ENCODE data around the gene FAM193A.
"Not testable (repeated sequence)": the region's sequence is repeated elsewhere in the genome, so short reads cannot be mapped to it uniquely, and the experiment has no call there.

Gene FAM193A

DNA sequence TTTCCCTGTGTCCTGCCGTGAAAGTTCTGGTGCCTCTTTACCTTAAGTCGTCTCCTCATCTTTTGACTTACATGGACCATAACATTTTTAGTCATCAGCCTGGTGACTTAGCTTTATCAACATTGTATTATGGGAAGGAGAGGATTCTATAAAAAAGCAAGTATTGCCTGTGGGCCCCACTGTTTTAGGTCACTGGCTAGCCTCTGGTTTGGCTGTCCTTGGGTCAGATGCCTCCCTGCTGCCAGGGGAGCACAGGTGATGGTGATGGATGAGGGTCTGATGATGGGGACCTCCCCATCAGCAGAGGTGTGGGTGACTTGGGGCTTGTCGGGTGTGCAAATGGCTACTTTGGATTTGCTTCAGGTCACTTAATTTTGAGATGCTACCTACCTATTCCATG, 51.8 kb downstream of the FAM193A start:
- TF ChIP-seq, protein P1, sequence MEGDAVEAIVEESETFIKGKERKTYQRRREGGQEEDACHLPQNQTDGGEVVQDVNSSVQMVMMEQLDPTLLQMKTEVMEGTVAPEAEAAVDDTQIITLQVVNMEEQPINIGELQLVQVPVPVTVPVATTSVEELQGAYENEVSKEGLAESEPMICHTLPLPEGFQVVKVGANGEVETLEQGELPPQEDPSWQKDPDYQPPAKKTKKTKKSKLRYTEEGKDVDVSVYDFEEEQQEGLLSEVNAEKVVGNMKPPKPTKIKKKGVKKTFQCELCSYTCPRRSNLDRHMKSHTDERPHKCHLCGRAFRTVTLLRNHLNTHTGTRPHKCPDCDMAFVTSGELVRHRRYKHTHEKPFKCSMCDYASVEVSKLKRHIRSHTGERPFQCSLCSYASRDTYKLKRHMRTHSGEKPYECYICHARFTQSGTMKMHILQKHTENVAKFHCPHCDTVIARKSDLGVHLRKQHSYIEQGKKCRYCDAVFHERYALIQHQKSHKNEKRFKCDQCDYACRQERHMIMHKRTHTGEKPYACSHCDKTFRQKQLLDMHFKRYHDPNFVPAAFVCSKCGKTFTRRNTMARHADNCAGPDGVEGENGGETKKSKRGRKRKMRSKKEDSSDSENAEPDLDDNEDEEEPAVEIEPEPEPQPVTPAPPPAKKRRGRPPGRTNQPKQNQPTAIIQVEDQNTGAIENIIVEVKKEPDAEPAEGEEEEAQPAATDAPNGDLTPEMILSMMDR (IDR thresholded peaks at IDR 0.05; ENCODE audit: low read depth, low read length), result no peak
- DNase-seq (ENCODE audit: low read depth in 2 of 2), result no peak
- H3K4me3 ChIP-seq (replicated peaks in 1 of 2; ENCODE audit: low read depth in 2 of 2, low read length in 2 of 2), result no peak overlapping the region

DNA sequence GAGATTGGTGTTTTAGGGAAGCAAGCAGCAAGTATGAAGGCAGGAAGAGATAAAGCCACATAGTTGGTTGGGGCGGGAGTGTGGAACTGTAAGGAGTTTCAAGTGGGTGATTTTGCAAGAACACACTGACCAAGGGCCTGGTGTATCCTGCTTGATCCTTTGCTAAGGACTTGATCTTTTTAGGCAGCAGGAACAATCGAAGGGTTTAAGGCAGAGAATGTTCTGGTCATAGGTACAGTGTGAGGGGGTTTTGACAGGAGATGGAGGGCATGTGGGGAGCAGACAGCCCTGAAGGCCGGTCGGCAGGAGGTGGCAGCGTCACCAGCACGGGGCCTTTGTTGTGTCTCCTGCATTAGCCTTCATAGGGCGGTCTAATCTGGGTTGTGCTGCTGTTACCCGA, 54.7 kb downstream of the FAM193A start:
- peak; percentile 51 to 77 for DNase-seq (ENCODE audit: low read depth in 2 of 2)
- H3K4me3 ChIP-seq (replicated peaks in 1 of 2; ENCODE audit: low read depth in 2 of 2, low read length in 2 of 2), result no peak overlapping the region
- TF ChIP-seq, protein P1 (IDR thresholded peaks at IDR 0.05; ENCODE audit: low read depth, low read length), result no peak

DNA sequence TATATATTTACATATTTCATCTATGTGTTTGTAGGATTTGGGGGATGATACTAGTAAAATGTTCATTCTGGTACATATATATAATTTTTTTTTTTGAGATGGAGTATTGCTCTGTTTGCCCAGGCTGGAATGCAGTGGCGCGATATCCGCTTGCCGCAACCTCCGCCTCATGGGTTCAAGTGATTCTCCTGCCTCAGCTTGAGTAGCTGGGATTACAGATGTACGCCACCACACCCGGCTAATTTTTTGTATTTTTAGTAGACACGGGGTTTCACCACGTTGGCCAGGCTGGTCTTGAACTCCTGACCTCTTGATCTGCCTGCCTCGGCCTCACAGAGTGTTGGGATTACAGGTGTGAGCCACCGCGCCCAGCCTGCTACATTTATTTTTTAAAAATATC, 55.6 kb downstream of the FAM193A start:
- not testable (repeated sequence) for DNase-seq (ENCODE audit: low read depth in 2 of 2); H3K4me3 ChIP-seq (replicated peaks in 1 of 2; ENCODE audit: low read depth in 2 of 2, low read length in 2 of 2)

DNA sequence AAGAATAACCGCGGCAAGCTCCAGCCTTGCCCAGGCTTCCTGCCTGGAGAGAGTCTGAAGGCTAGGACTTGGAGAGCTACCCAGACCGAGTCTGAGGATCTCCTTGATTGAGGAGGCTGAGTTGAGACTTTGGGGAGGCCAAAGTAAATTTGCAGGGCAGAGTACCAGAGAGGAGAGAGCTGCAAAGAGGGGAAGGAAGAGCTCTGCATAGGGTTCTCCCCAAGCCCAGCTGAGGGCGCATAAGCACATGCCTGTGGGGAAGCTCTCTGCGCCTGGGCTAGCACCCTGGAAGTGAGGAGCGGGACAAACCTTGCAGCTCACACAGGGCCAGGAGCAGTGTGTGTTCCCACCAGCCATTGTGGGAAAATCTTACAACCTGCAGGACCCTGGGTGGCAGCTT, 56.1 kb downstream of the FAM193A start:
- no peak for DNase-seq (ENCODE audit: low read depth in 2 of 2)
- TF ChIP-seq, protein P1 (IDR thresholded peaks at IDR 0.05; ENCODE audit: low read depth, low read length), result no peak
- no peak overlapping the region for H3K4me3 ChIP-seq (replicated peaks in 1 of 2; ENCODE audit: low read depth in 2 of 2, low read length in 2 of 2)

DNA sequence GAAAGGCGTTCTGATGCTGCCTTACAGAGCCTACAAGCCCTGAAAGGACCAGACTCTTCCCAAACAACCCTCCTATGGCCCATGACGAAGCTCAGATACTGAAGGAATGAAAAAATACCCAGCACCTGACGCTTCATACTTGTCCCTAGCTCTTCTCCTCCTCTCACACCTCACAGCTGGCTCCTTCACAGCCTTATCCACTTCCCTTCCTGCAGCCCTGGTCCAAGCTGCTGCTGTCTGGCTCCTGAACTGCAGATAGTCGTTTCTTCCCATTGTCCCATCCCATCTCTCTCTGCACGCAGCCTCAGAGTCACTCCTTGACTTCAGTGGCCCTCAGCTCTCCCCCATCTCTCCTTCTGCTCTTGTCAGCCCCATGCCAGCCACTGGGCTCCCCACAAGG, 56.6 kb downstream of the FAM193A start:
- no peak for DNase-seq (ENCODE audit: low read depth in 2 of 2)
- TF ChIP-seq, protein P1 (IDR thresholded peaks at IDR 0.05; ENCODE audit: low read depth, low read length), result no peak
- H3K4me3 ChIP-seq (replicated peaks in 1 of 2; ENCODE audit: low read depth in 2 of 2, low read length in 2 of 2), result no peak overlapping the region

DNA sequence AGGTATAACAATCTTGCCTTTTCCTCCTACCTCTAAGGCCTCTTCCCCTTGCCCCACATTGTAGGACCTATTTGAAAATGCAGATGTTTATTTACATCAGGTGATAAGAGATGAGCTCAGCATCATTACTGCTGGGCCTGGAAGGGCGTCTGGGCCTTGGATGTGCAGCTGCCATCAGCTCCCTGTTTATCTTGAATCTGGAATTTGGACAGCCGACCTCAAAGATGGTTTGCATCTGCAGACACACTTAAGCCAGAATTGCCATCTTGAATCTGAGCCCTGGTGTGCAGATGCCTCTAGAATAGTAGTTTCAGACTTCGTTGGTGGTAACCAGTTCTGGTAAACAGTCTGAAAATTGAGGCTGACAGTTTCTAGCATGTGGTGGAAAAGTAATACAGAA, 59.0 kb downstream of the FAM193A start:
- no peak overlapping the region for H3K4me3 ChIP-seq (replicated peaks in 1 of 2; ENCODE audit: low read depth in 2 of 2, low read length in 2 of 2)
- no peak for DNase-seq (ENCODE audit: low read depth in 2 of 2)
- TF ChIP-seq, protein P1 (IDR thresholded peaks at IDR 0.05; ENCODE audit: low read depth, low read length), result no peak

DNA sequence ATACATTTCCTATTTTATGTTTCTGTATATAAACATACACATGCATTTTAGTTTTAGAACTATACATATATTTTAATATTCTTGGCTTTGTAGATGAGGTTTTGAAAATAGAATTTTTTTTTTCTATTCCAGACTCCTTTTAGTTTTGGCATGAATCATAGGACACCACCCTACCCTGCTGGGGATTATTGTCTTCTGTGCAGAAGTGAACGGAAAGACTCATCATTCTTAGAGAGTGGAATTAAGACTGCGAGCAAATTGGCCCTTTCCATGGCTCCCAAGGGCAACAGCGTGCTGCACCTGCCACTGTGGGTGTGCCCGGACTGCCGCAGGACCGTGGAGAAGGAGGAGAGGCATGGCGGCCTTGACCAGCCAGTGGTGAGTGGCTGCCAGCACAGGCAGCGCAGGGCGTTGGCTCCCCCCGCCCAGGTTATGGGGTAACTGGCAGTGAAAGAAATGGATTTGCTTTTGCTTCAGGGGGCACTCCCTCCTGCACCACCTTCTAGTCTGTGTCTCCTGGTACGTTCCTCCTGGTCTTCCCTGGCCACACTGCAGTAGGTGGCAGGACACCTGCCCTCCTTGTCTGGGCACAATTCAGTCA, 59.6 kb downstream of the FAM193A start:
- TF ChIP-seq, protein P1 (IDR thresholded peaks at IDR 0.05; ENCODE audit: low read depth, low read length), result no peak
- H3K4me3 ChIP-seq (replicated peaks in 1 of 2; ENCODE audit: low read depth in 2 of 2, low read length in 2 of 2), result no peak overlapping the region
- DNase-seq (ENCODE audit: low read depth in 2 of 2), result peak in 1 of 2 donors; percentile 17

Measured in cardiac fibroblast (primary cell).